OCI-LY7 (cell line): Measurements from ENCODE around the gene CELF2. TPM values are rescaled to one million over a fixed set of nuclear protein-coding genes. Genes with fewer than 3 reads are reported as not detected.

ENCODE experiments used
- BruUV-seq: library from RNA; stranded (reverse); fragments of 400-500 nt; replicated peaks from 2 replicates; lab custom pipeline; 2021; lab: Mats Ljungman, UMichigan
- CTCF ChIA-PET: fragments of 300-600 bp; sonication (Branson Sonifier 250); formaldehyde crosslinking; loops from one replicate; lab custom pipeline; 2022; ENCODE audit warnings: antibody characterized with exemption; ENCODE audit not compliant: unreplicated experiment; lab: Charles Lee
- POLR2A ChIA-PET: fragments of 300-600 bp; sonication (Branson Sonifier 250); formaldehyde crosslinking; loops from one replicate; lab custom pipeline; 2022; ENCODE audit warnings: antibody characterized with exemption; lab: Charles Lee
- DNase-seq: peaks from one replicate; pipeline ENCODE4 v3.0.0-alpha.2; 2015; ENCODE audit warnings: low spot score
- H2AFZ ChIP-seq: fragments of 200-600 bp; sonication (generic), shearing (Covaris generic); 2 replicates; pipeline ENCODE4 v1.6.1; 2014; ENCODE audit warnings: mild to moderate bottlenecking, antibody characterized with exemption, low read length, moderate library complexity
- H3K27ac ChIP-seq: fragments of 200-600 bp; sonication (generic); 2 replicates; pipeline ENCODE4 v1.5.1; 2014; ENCODE audit warnings: mixed run types, low read depth, mild to moderate bottlenecking, moderate library complexity, low read length, inconsistent platforms; ENCODE audit not compliant: poor library complexity, severe bottlenecking
- H3K36me3 ChIP-seq: fragments of 200-600 bp; sonication (generic); 2 replicates; pipeline ENCODE4 v1.6.1; 2014; ENCODE audit warnings: mild to moderate bottlenecking, antibody characterized with exemption, low read length, moderate library complexity, mixed read lengths; ENCODE audit not compliant: insufficient read depth
- H3K4me1 ChIP-seq: fragments of 200-600 bp; sonication (generic); 2 replicates; pipeline ENCODE4 v1.5.1; 2014; ENCODE audit warnings: mild to moderate bottlenecking, low read length; ENCODE audit not compliant: insufficient read depth, poor library complexity, severe bottlenecking
- H3K4me2 ChIP-seq: fragments of 200-600 bp; sonication (generic); 2 replicates; pipeline ENCODE4 v1.6.1; 2014; ENCODE audit warnings: mild to moderate bottlenecking, low read length
- H3K4me3 ChIP-seq: fragments of 200-600 bp; sonication (generic); 2 replicates; pipeline ENCODE4 v1.5.1; 2014; ENCODE audit warnings: mild to moderate bottlenecking, low read depth, low read length; ENCODE audit not compliant: poor library complexity, severe bottlenecking
- H3K79me2 ChIP-seq: fragments of 200-600 bp; sonication (generic); 2 replicates; pipeline ENCODE4 v1.6.1; 2016; ENCODE audit warnings: low read depth, mild to moderate bottlenecking, low read length, moderate library complexity, mixed read lengths; ENCODE audit not compliant: insufficient read depth
- H3K9me2 ChIP-seq: fragments of 200-600 bp; sonication (generic); 2 replicates; pipeline ENCODE4 v1.6.1; 2016; ENCODE audit warnings: mild to moderate bottlenecking, low read length, mixed read lengths; ENCODE audit not compliant: insufficient read depth
- H3K9me3 ChIP-seq: fragments of 200-600 bp; sonication (generic); 2 replicates; pipeline ENCODE4 v1.6.1; 2014; ENCODE audit warnings: mild to moderate bottlenecking, mixed run types, low read length, mixed read lengths
- H4K20me1 ChIP-seq: fragments of 200-600 bp; sonication (generic); 2 replicates; pipeline ENCODE4 v1.6.1; 2014; ENCODE audit warnings: mild to moderate bottlenecking, antibody characterized with exemption, low read length, moderate library complexity, mixed read lengths; ENCODE audit not compliant: insufficient read depth
- CTCF ChIP-seq: fragments of 200-600 bp; sonication (generic); conservative IDR thresholded peaks from 2 replicates; pipeline ENCODE4 v1.5.1; 2014; ENCODE audit warnings: mild to moderate bottlenecking, antibody characterized with exemption, low read length, moderate library complexity, mixed read lengths
- EZH2phosphoT487 ChIP-seq: fragments of 200-600 bp; sonication (generic); IDR thresholded peaks from 2 replicates; pipeline ENCODE4 v1.6.1; 2018; ENCODE audit warnings: low read depth, borderline replicate concordance, mild to moderate bottlenecking, mixed run types, antibody characterized with exemption, low read length, moderate library complexity, mixed read lengths
- intact Hi-C: fragments of 100-400 bp; cut with micrococcal nuclease; formaldehyde crosslinking; loops from one replicate; pipeline ENCODE4 v1.10.0; 2022; ENCODE audit not compliant: unreplicated experiment
- total RNA-seq, 2 experiments: library from RNA; depleted of rRNA in 1 of 2; stranded (reverse); fragments of >200 nt in 1 of 2; shearing (Covaris generic) in 1 of 2; gene quantifications; 2 replicates each; pipeline ENCODE4 v1.2.3, GENCODE V29; 2014 to 2022

The CELF2 gene
- total RNA-seq, 2 experiments from 2014 or later = 5.4 to 19.1 TPM

- Histone ChIP-seq H3K9me3 (no peaks in the 10 kb centered on the region), H3K4me3 (no peak overlapping the region), H3K36me3 (no peaks in the 10 kb centered on the region), H3K4me1 (no peaks in the 10 kb centered on the region), H3K27ac (no peak overlapping the region), H3K4me2 (no peak overlapping the region), H3K9me2 (no peaks in the 10 kb centered on the region), H3K79me2 (no peaks in the 10 kb centered on the region), H4K20me1 (no peaks in the 10 kb centered on the region), H2AFZ (no peak overlapping the region)
- ChIA-PET CTCF (no interaction called here), POLR2A (no interaction called here)
- TF ChIP-seq EZH2phosphoT487 = no peak
- no peak for TF ChIP-seq CTCF
- no TSS peak for BruUV-seq
- no peak for DNase-seq
- intact Hi-C loops = no loop called here
Observed at GRCh38 chr10:11109590-11109989, 91.9 kb downstream of the CELF2 start.

GRCh38 chr10:11110539-11110938 lies 92.9 kb downstream of the CELF2 start:
- no peaks in the 10 kb centered on the region for H3K9me3 ChIP-seq
- ChIA-PET CTCF (no interaction called here), POLR2A (interaction anchor here (0.7 to 1.3 kb wide), 2 partner anchors 40 to 199 kb away, joined by 3 to 4 read pairs; no protein-coding TSS in a partner anchor)
- no peaks in the 10 kb centered on the region for H3K79me2 ChIP-seq
- no TSS peak for BruUV-seq
- no peak overlapping the region for H3K4me2 ChIP-seq
- no peak overlapping the region for H3K27ac ChIP-seq
- intact Hi-C loops = no loop called here
- H3K9me2 ChIP-seq = no peaks in the 10 kb centered on the region
- TF ChIP-seq CTCF = no peak
- TF ChIP-seq EZH2phosphoT487 = no peak
- H3K4me1 ChIP-seq = no peaks in the 10 kb centered on the region
- H2AFZ ChIP-seq = no peak overlapping the region
- H3K4me3 ChIP-seq = no peak overlapping the region
- DNase-seq = no peak
- no peaks in the 10 kb centered on the region for H4K20me1 ChIP-seq
- H3K36me3 ChIP-seq = no peaks in the 10 kb centered on the region

- DNase-seq = no peak
- no peaks in the 10 kb centered on the region for H3K36me3 ChIP-seq
- no peaks in the 10 kb centered on the region for H3K79me2 ChIP-seq
- POLR2A ChIA-PET = interaction anchor here (0.8 to 1.3 kb wide), 3 partner anchors 9 to 159 kb away, joined by 3 to 4 read pairs (median 3); no protein-coding TSS in a partner anchor
- no peaks in the 10 kb centered on the region for H4K20me1 ChIP-seq
- intact Hi-C loops = no loop called here
- H3K4me2 ChIP-seq = no peak overlapping the region
- CTCF ChIA-PET = no interaction called here
- no peak overlapping the region for H2AFZ ChIP-seq
- no peaks in the 10 kb centered on the region for H3K4me1 ChIP-seq
- no peak overlapping the region for H3K4me3 ChIP-seq
- H3K9me3 ChIP-seq = no peaks in the 10 kb centered on the region
- H3K9me2 ChIP-seq = no peaks in the 10 kb centered on the region
- TF ChIP-seq CTCF = no peak
- no peak for TF ChIP-seq EZH2phosphoT487
- no peak overlapping the region for H3K27ac ChIP-seq
- no TSS peak for BruUV-seq
Observed at GRCh38 chr10:11111490-11111889, 93.8 kb downstream of the CELF2 start.
